H9 (cell line): Measurements from ENCODE around the gene FAU. TPM values are rescaled to one million over a fixed set of nuclear protein-coding genes. Genes with fewer than 3 reads are reported as not detected.

ENCODE experiments used
- DNase-seq: peaks from one replicate; pipeline ENCODE4 v3.0.0-alpha.2; 2017
- H2AFZ ChIP-seq: one replicate; pipeline ENCODE4 v1.6.1; 2013; ENCODE audit warnings: mild to moderate bottlenecking, low read length, control low read depth, moderate library complexity
- H2AK5ac ChIP-seq: 2 replicates; pipeline ENCODE4 v1.6.1; 2013; ENCODE audit warnings: low read length, control low read depth, mixed read lengths; ENCODE audit not compliant: insufficient read length
- H2BK120ac ChIP-seq: one replicate; pipeline ENCODE4 v1.6.1; 2013; ENCODE audit warnings: low read depth, mild to moderate bottlenecking, low read length, control low read depth, inconsistent platforms; ENCODE audit not compliant: poor library complexity, severe bottlenecking
- H2BK12ac ChIP-seq: 2 replicates; pipeline ENCODE4 v1.6.1; 2013; ENCODE audit warnings: low read length, control low read depth, mixed read lengths, low read depth; ENCODE audit not compliant: insufficient read length
- H2BK15ac ChIP-seq: 2 replicates; pipeline ENCODE4 v1.6.1; 2013; ENCODE audit warnings: low read depth, low read length, control low read depth
- H2BK20ac ChIP-seq: one replicate; pipeline ENCODE4 v1.6.1; 2013; ENCODE audit warnings: low read depth, mild to moderate bottlenecking, low read length, control low read depth, inconsistent platforms; ENCODE audit not compliant: poor library complexity, severe bottlenecking
- H2BK5ac ChIP-seq: 2 replicates; pipeline ENCODE4 v1.6.1; 2013; ENCODE audit warnings: low read length, control low read depth, mixed read lengths; ENCODE audit not compliant: insufficient read length
- H3K14ac ChIP-seq: 2 replicates; pipeline ENCODE4 v1.6.1; 2013; ENCODE audit warnings: low read length, control low read depth; ENCODE audit not compliant: insufficient read depth
- H3K18ac ChIP-seq: 2 replicates; pipeline ENCODE4 v1.6.1; 2013; ENCODE audit warnings: low read depth, mild to moderate bottlenecking, mixed read lengths, low read length, control low read depth; ENCODE audit not compliant: insufficient read length
- H3K23ac ChIP-seq: 2 replicates; pipeline ENCODE4 v1.6.1; 2013; ENCODE audit warnings: low read length, control low read depth, mixed read lengths, low read depth; ENCODE audit not compliant: insufficient read length
- H3K23me2 ChIP-seq: 2 replicates; pipeline ENCODE4 v1.6.1; 2013; ENCODE audit warnings: low read depth, mild to moderate bottlenecking, mixed read lengths, low read length, control low read depth; ENCODE audit not compliant: insufficient read length, poor library complexity, severe bottlenecking
- H3K27ac ChIP-seq: 2 replicates; pipeline ENCODE4 v1.5.1; 2013; ENCODE audit warnings: low read length, control low read depth, mixed read lengths, low read depth; ENCODE audit not compliant: insufficient read length
- H3K27me3 ChIP-seq: 2 replicates; pipeline ENCODE4 v1.6.1; 2013; ENCODE audit warnings: low read length, control low read depth, inconsistent platforms; ENCODE audit not compliant: insufficient read depth
- H3K4ac ChIP-seq: 2 replicates; pipeline ENCODE4 v1.6.1; 2013; ENCODE audit warnings: low read depth, mild to moderate bottlenecking, control low read depth, inconsistent platforms, low read length, moderate library complexity
- H3K4me1 ChIP-seq: 2 replicates; pipeline ENCODE4 v1.6.1; 2013; ENCODE audit warnings: low read length, control low read depth, inconsistent platforms; ENCODE audit not compliant: insufficient read depth
- H3K4me2 ChIP-seq: 2 replicates; pipeline ENCODE4 v1.6.1; 2013; ENCODE audit warnings: low read length, control low read depth, mixed read lengths; ENCODE audit not compliant: insufficient read length, insufficient read depth
- H3K56ac ChIP-seq: 2 replicates; pipeline ENCODE4 v1.6.1; 2013; ENCODE audit warnings: low read depth, mild to moderate bottlenecking, mixed read lengths, low read length, control low read depth; ENCODE audit not compliant: insufficient read length
- H3K79me1 ChIP-seq: 2 replicates; pipeline ENCODE4 v1.6.1; 2013; ENCODE audit warnings: low read depth, mild to moderate bottlenecking, moderate library complexity, low read length, control low read depth, inconsistent platforms; ENCODE audit not compliant: insufficient read depth, poor library complexity, severe bottlenecking
- H3K79me2 ChIP-seq: 2 replicates; pipeline ENCODE4 v1.6.1; 2013; ENCODE audit warnings: low read length, control low read depth, inconsistent platforms; ENCODE audit not compliant: insufficient read depth
- H3K9ac ChIP-seq: 2 replicates; pipeline ENCODE4 v1.6.1; 2013; ENCODE audit warnings: low read length, control low read depth, mixed read lengths; ENCODE audit not compliant: insufficient read length; ENCODE audit errors: extremely low read depth
- H3K9me3 ChIP-seq: one replicate; pipeline ENCODE4 v1.6.1; 2013; ENCODE audit warnings: low read depth, low read length, inconsistent platforms; ENCODE audit not compliant: control insufficient read depth
- H3T11ph ChIP-seq: one replicate; pipeline ENCODE4 v1.6.1; 2013; ENCODE audit warnings: mild to moderate bottlenecking, low read length, control low read depth, inconsistent platforms
- H4K20me1 ChIP-seq: one replicate; pipeline ENCODE4 v1.6.1; 2013; ENCODE audit not compliant: control insufficient read depth, insufficient read length, insufficient read depth
- H4K5ac ChIP-seq: 2 replicates; pipeline ENCODE4 v1.6.1; 2013; ENCODE audit warnings: low read depth, mild to moderate bottlenecking, mixed read lengths, low read length, control low read depth; ENCODE audit not compliant: insufficient read length
- H4K8ac ChIP-seq: replicated peaks from 2 replicates; pipeline ENCODE4 v1.6.1; 2013; ENCODE audit warnings: low read length, control low read depth, mixed read lengths, low read depth; ENCODE audit not compliant: insufficient read length
- H4K91ac ChIP-seq: 2 replicates; pipeline ENCODE4 v1.6.1; 2013; ENCODE audit warnings: low read depth, mild to moderate bottlenecking, moderate library complexity, mixed read lengths, low read length, control low read depth; ENCODE audit not compliant: insufficient read length
- H3K27ac Mint-ChIP-seq, 3 experiments: 2 replicates in 2 of 3; 3 replicates in 1 of 3; pipeline ENCODE4 v1.8.0; 2020 to 2021; ENCODE audit warnings: mixed read lengths in 3 of 3, mild to moderate bottlenecking in 1 of 3, moderate library complexity in 1 of 3
- H3K27me3 Mint-ChIP-seq: 2 replicates; pipeline ENCODE4 v1.8.0; 2021; ENCODE audit warnings: low read depth, mild to moderate bottlenecking, moderate library complexity, mixed read lengths
- H3K36me3 Mint-ChIP-seq, 3 experiments: 2 replicates in 2 of 3; 3 replicates in 1 of 3; pipeline ENCODE4 v1.8.0; 2020 to 2021; ENCODE audit warnings: low read depth in 3 of 3, mixed read lengths in 3 of 3; ENCODE audit not compliant: insufficient read depth in 1 of 3
- H3K4me1 Mint-ChIP-seq, 2 experiments: 2 replicates each; pipeline ENCODE4 v1.8.0; 2020; ENCODE audit warnings: mixed read lengths in 2 of 2
- H3K4me3 Mint-ChIP-seq, 2 experiments: 2 replicates in 1 of 2; 3 replicates in 1 of 2; pipeline ENCODE4 v1.8.0; 2020 to 2021; ENCODE audit warnings: mild to moderate bottlenecking in 2 of 2, mixed read lengths in 2 of 2, moderate library complexity in 1 of 2
- H3K9me3 Mint-ChIP-seq, 2 experiments: 2 replicates in 1 of 2; 3 replicates in 1 of 2; pipeline ENCODE4 v1.8.0; 2020; ENCODE audit warnings: mild to moderate bottlenecking in 2 of 2, mixed read lengths in 2 of 2, moderate library complexity in 1 of 2
- CTCF ChIP-seq: fragments of 200-600 bp; sonication (generic); conservative IDR thresholded peaks from 3 replicates; pipeline ENCODE4 v1.8.0; 2021; ENCODE audit warnings: antibody characterized with exemption, mild to moderate bottlenecking
- WGBS: extraction: QIAGEN DNeasy Blood & Tissue Kit; methylation state at CpG from one replicate; pipeline ENCODE4 v1.1.7; 2013; ENCODE audit warnings: missing lambda C conversion rate, low lambda C conversion rate, mixed read lengths; ENCODE audit not compliant: insufficient read length; ENCODE audit errors: extremely low coverage; 5-methylcytosine and 5-hydroxymethylcytosine counted together
- total RNA-seq: library from RNA; stranded (reverse); gene quantifications from 2 replicates; pipeline ENCODE4 v1.2.1, GENCODE V29; 2021

The FAU gene
- total RNA-seq, 1 experiment from 2014 or later, result 898 TPM

- H2AFZ ChIP-seq, result no peak overlapping the region
- no peak overlapping the region for H3K9ac ChIP-seq
- no peak overlapping the region for H3K4me3 Mint-ChIP-seq
- no peak overlapping the region for H3K4ac ChIP-seq
- H3K27me3 Mint-ChIP-seq, result no peaks in the 10 kb centered on the region
- H2BK12ac ChIP-seq, result no peak overlapping the region
- no CpG with 5 or more reads among the region's 9 CpGs for WGBS
- no peak overlapping the region for H3K14ac ChIP-seq
- no peak for DNase-seq
- H3K4me1 ChIP-seq, result no peaks in the 10 kb centered on the region
- no peak overlapping the region for H3T11ph ChIP-seq
- peaks cover 8% of the 10 kb centered on the region; the same call in 1 of the 2 replicates for H3K79me2 ChIP-seq
- H3K27ac ChIP-seq, result no peak overlapping the region
- H3K4me1 Mint-ChIP-seq, result peaks cover 14 to 17% of the 10 kb centered on the region in 2 experiments
- H3K56ac ChIP-seq, result no peak overlapping the region
- no peak overlapping the region for H2BK20ac ChIP-seq
- H3K9me3 Mint-ChIP-seq, result no peaks in the 10 kb centered on the region; a peak in 1 of 5 replicates
- H3K36me3 Mint-ChIP-seq, result peaks cover 48 to 74% (median 72%) of the 10 kb centered on the region in 3 experiments
- no peak overlapping the region for H3K23ac ChIP-seq
- H3K27ac Mint-ChIP-seq, result peak overlapping the region in 2 of 3 experiments; percentile 55 to 88; a peak in 3 of 7 replicates
- no peaks in the 10 kb centered on the region for H3K9me3 ChIP-seq
- H2BK5ac ChIP-seq, result no peak overlapping the region
- H3K27me3 ChIP-seq, result no peaks in the 10 kb centered on the region
- no peak overlapping the region for H4K8ac ChIP-seq
- H2AK5ac ChIP-seq, result no peak overlapping the region
- H4K20me1 ChIP-seq, result no peaks in the 10 kb centered on the region
- peaks cover 5% of the 10 kb centered on the region for H3K23me2 ChIP-seq
- H4K91ac ChIP-seq, result no peak overlapping the region
- no peak overlapping the region for H4K5ac ChIP-seq
- H3K4me2 ChIP-seq, result peak overlapping the region; percentile 1
- no peak overlapping the region for H2BK120ac ChIP-seq
- H3K79me1 ChIP-seq, result peaks cover 13% of the 10 kb centered on the region
- H3K18ac ChIP-seq, result no peak overlapping the region
- TF ChIP-seq CTCF, result no peak
- H2BK15ac ChIP-seq, result no peak overlapping the region
Observed at GRCh38 chr11:65078786-65079342, 43.1 kb downstream of the FAU start.
